A549 treated with CORT108297 at 1 μM for 4 hours (cell line): ENCODE results near the gene MICAL1. TPM values are rescaled to one million over a fixed set of nuclear protein-coding genes. Genes with fewer than 3 reads are reported as not detected.

Experiments
- total RNA-seq: library from RNA; stranded (reverse); fragments of 200-300 nt; extraction: Qiagen RNA extraction; gene quantifications from 5 replicates; pipeline ENCODE4 v1.2.3, GENCODE V29; 2022

Gene MICAL1
- 11.3 to 17.9 TPM (median 14.6 TPM) in 5 replicates for total RNA-seq

GRCh38 chr6:109455437-109456110, at the start of gene MICAL1:
Gene MICAL1 (minus strand): TSS chr6:109455772. CDS start chr6:109454196, 1,576 bp downstream.

GRCh38 chr6:109482905-109483734, 27.5 kb upstream of the MICAL1 start, which contains the start of gene ZBTB24:
Gene ZBTB24 (minus strand): TSS chr6:109483219. CDS start chr6:109482026, 1,193 bp downstream.

GRCh38 chr6:109440331-109441068, 15.1 kb downstream of the MICAL1 start, which contains the start of the genes PPIL6 and SMPD2:
Gene PPIL6 (minus strand): TSS chr6:109440628. CDS start chr6:109440590, 38 bp downstream.
Gene SMPD2 (plus strand): TSS chr6:109440724. CDS start chr6:109441122, 398 bp downstream.

Other genes with a start within 250 kb of the MICAL1 start
- gene CD164, start 73.3 kb downstream of the MICAL1 start, total RNA-seq: 104 to 110 TPM (median 107 TPM) in 5 replicates
- 1.4 to 2.9 TPM (median 2.6 TPM) in 5 replicates for gene PPIL6, start 15.1 kb downstream of the MICAL1 start, total RNA-seq
- 12.8 to 15.1 TPM (median 14.3 TPM) in 5 replicates for gene SMPD2, start 15.0 kb downstream of the MICAL1 start, total RNA-seq
- gene ZBTB24, start 27.4 kb upstream of the MICAL1 start, total RNA-seq: 3.7 to 4.7 TPM (median 4.0 TPM) in 5 replicates
- gene AK9, start 235.4 kb upstream of the MICAL1 start, total RNA-seq: 0.98 to 2.0 TPM (median 1.2 TPM) in 5 replicates
- gene FIG4, start 235.5 kb upstream of the MICAL1 start, total RNA-seq: 3.6 to 4.9 TPM (median 4.0 TPM) in 5 replicates